Suppressor macrophage treated with lipopolysaccharide for 1 hour (primary cell): ENCODE measurements around the gene MTX2.

Source experiments
- DNase-seq, 3 donors: peaks; one replicate each; pipeline ENCODE4 v3.0.0-alpha.2; 2020 to 2022

Gene MTX2

GRCh38 chr2:176383100-176383499 lies 113.9 kb downstream of the MTX2 start:
- no peak for DNase-seq

GRCh38 chr2:176383836-176384442 lies 114.7 kb downstream of the MTX2 start:
- DNase-seq: no peak

- no peak for DNase-seq
Measured at GRCh38 chr2:176385219-176385759, 116.0 kb downstream of the MTX2 start.

GRCh38 chr2:176385838-176386237 lies 116.6 kb downstream of the MTX2 start:
- DNase-seq: no peak
